Smooth muscle cell (in vitro differentiated cells): Measurements from ENCODE around the gene RBM3. TPM values are rescaled to one million over a fixed set of nuclear protein-coding genes. Genes with fewer than 3 reads are reported as not detected.

Experiments
- DNase-seq: peaks from one replicate; lab custom pipeline; 2025; ENCODE audit not compliant: unreplicated experiment; lab: John Stamatoyannopoulos, UW
- H2AFZ ChIP-seq: fragments of 200-600 bp; sonication (generic); 2 replicates; pipeline ENCODE4 v1.6.0; 2016; ENCODE audit warnings: antibody characterized with exemption, low read depth, mild to moderate bottlenecking
- H3F3A ChIP-seq: fragments of 200-600 bp; sonication (generic); 2 replicates; pipeline ENCODE4 v1.6.0; 2017; ENCODE audit warnings: antibody characterized with exemption, low read depth
- H3K27ac ChIP-seq: fragments of 200-600 bp; sonication (generic); 2 replicates; pipeline ENCODE4 v1.5.1; 2016; ENCODE audit warnings: low read depth, mild to moderate bottlenecking
- H3K27me3 ChIP-seq: fragments of 200-600 bp; sonication (generic); 2 replicates; pipeline ENCODE4 v1.6.1; 2016; ENCODE audit warnings: low read depth, mild to moderate bottlenecking
- H3K36me3 ChIP-seq: fragments of 200-600 bp; sonication (generic); 2 replicates; pipeline ENCODE4 v1.5.1; 2016; ENCODE audit warnings: low read depth
- H3K4me1 ChIP-seq: fragments of 200-600 bp; sonication (generic); 2 replicates; pipeline ENCODE4 v1.5.1; 2016; ENCODE audit warnings: low read depth
- H3K4me2 ChIP-seq: fragments of 200-600 bp; sonication (generic); 2 replicates; pipeline ENCODE4 v1.6.0; 2016; ENCODE audit warnings: mild to moderate bottlenecking
- H3K4me3 ChIP-seq: fragments of 200-600 bp; sonication (generic); 2 replicates; pipeline ENCODE4 v1.5.1; 2016; ENCODE audit warnings: mild to moderate bottlenecking
- H3K79me2 ChIP-seq: fragments of 200-600 bp; sonication (generic); 2 replicates; pipeline ENCODE4 v1.6.0; 2016; ENCODE audit warnings: low read depth, mild to moderate bottlenecking
- H3K9ac ChIP-seq: fragments of 200-600 bp; sonication (generic); 2 replicates; pipeline ENCODE4 v1.6.0; 2016; ENCODE audit warnings: low read depth
- H3K9me3 ChIP-seq: fragments of 200-600 bp; sonication (generic); replicated peaks from 2 replicates; pipeline ENCODE4 v1.5.1; 2016; ENCODE audit warnings: low read depth
- H4K20me1 ChIP-seq: fragments of 200-600 bp; sonication (generic); 2 replicates; pipeline ENCODE4 v1.6.0; 2016; ENCODE audit warnings: low read depth
- CTCF ChIP-seq: fragments of 200-600 bp; sonication (generic); IDR thresholded peaks from 2 replicates; pipeline ENCODE4 v1.5.1; 2017; ENCODE audit warnings: borderline replicate concordance, mild to moderate bottlenecking, antibody characterized with exemption; ENCODE audit not compliant: insufficient read depth, poor library complexity, severe bottlenecking
- WGBS: methylation state at CpG from one replicate; pipeline ENCODE4 v1.1.7; 2016; ENCODE audit warnings: low lambda C conversion rate; 5-methylcytosine and 5-hydroxymethylcytosine counted together
- polyA plus RNA-seq: library from polyadenylated mRNA; unstranded; fragments of >200 nt; fragmentation: Nextera tagmentation; extraction: Ambion mirVana; gene quantifications from 2 replicates; pipeline ENCODE4 v1.2.1, GENCODE V29; 2016
- small RNA-seq: library from RNA; depleted of rRNA; stranded (forward); fragments of <200 nt; gene quantifications from one replicate; pipeline ENCODE3, GENCODE V24; 2014
- total RNA-seq: library from RNA; depleted of rRNA; stranded (reverse); fragments of >200 nt; gene quantifications from 2 replicates; pipeline ENCODE4 v1.2.3, GENCODE V29; 2014

Gene RBM3
- total and polyA plus RNA-seq, 2 experiments from 2014 or later = 110 to 111 TPM

- 68% methylated on average over 8 of the region's 8 CpGs for WGBS
- H3K9ac ChIP-seq = no peak overlapping the region
- H3K36me3 ChIP-seq = no peaks in the 10 kb centered on the region
- H3K4me2 ChIP-seq = no peak overlapping the region
- H3K4me3 ChIP-seq = no peak overlapping the region
- no peak for TF ChIP-seq CTCF
- H3K27me3 ChIP-seq = no peaks in the 10 kb centered on the region
- no peak for DNase-seq
- H2AFZ ChIP-seq = no peak overlapping the region
- H3K79me2 ChIP-seq = no peaks in the 10 kb centered on the region
- no peaks in the 10 kb centered on the region for H3K4me1 ChIP-seq
- no peaks in the 10 kb centered on the region for H3F3A ChIP-seq
- no peaks in the 10 kb centered on the region for H3K9me3 ChIP-seq
- H4K20me1 ChIP-seq = no peaks in the 10 kb centered on the region
- H3K27ac ChIP-seq = no peak overlapping the region
Observed at GRCh38 chrX:48617542-48618340, 43.5 kb downstream of the RBM3 start.

- H3K79me2 ChIP-seq = no peaks in the 10 kb centered on the region
- TF ChIP-seq CTCF = no peak
- no peak overlapping the region for H3K4me2 ChIP-seq
- no peaks in the 10 kb centered on the region for H3K36me3 ChIP-seq
- no peaks in the 10 kb centered on the region for H4K20me1 ChIP-seq
- DNase-seq = no peak
- no peak overlapping the region for H3K9ac ChIP-seq
- H3K27me3 ChIP-seq = no peaks in the 10 kb centered on the region
- H3K4me1 ChIP-seq = no peaks in the 10 kb centered on the region
- no peak overlapping the region for H2AFZ ChIP-seq
- H3K9me3 ChIP-seq = no peaks in the 10 kb centered on the region
- WGBS = 77% methylated on average over 5 of the region's 5 CpGs
- no peak overlapping the region for H3K4me3 ChIP-seq
- no peaks in the 10 kb centered on the region for H3F3A ChIP-seq
- H3K27ac ChIP-seq = no peak overlapping the region
Observed at GRCh38 chrX:48626401-48627298, 52.4 kb downstream of the RBM3 start.

Small RNA genes within 50 kb of the gene (small RNA-seq; reads per million reads assigned to genes)
- gene MRPL32P1 = not detected

Other genes starting within 250 kb of the RBM3 start
- not detected in 2 replicates for gene SSX3, start 217.8 kb upstream of the RBM3 start, total RNA-seq
- gene SSX3, start 217.8 kb upstream of the RBM3 start, polyA plus RNA-seq = not detected in 2 replicates
- not detected in 2 replicates for gene SSX4, start 190.9 kb upstream of the RBM3 start, total RNA-seq
- not detected in 2 replicates for gene SSX4, start 190.9 kb upstream of the RBM3 start, polyA plus RNA-seq
- gene SSX4B, start 162.5 kb upstream of the RBM3 start, total RNA-seq = not detected in 2 replicates
- gene SSX4B, start 162.5 kb upstream of the RBM3 start, polyA plus RNA-seq = not detected in 2 replicates
- 69.4 and 79.0 TPM in 2 replicates for gene SLC38A5, start 104.2 kb upstream of the RBM3 start, total RNA-seq
- 68.7 and 88.7 TPM in 2 replicates for gene SLC38A5, start 104.2 kb upstream of the RBM3 start, polyA plus RNA-seq
- gene FTSJ1, start 98.3 kb upstream of the RBM3 start, total RNA-seq = 60.6 and 78.9 TPM in 2 replicates
- 80.8 and 82.4 TPM in 2 replicates for gene FTSJ1, start 98.3 kb upstream of the RBM3 start, polyA plus RNA-seq
- 25.1 and 25.5 TPM in 2 replicates for gene PORCN, start 65.5 kb upstream of the RBM3 start, total RNA-seq
- 14.8 and 23.2 TPM in 2 replicates for gene PORCN, start 65.5 kb upstream of the RBM3 start, polyA plus RNA-seq
- 49.1 and 63.0 TPM in 2 replicates for gene EBP, start 52.7 kb upstream of the RBM3 start, total RNA-seq
- 85.5 and 99.8 TPM in 2 replicates for gene EBP, start 52.7 kb upstream of the RBM3 start, polyA plus RNA-seq
- 3.8 and 4.5 TPM in 2 replicates for gene TBC1D25, start 34.8 kb upstream of the RBM3 start, total RNA-seq
- 9.7 and 9.8 TPM in 2 replicates for gene TBC1D25, start 34.8 kb upstream of the RBM3 start, polyA plus RNA-seq
- gene WDR13, start 23.0 kb downstream of the RBM3 start, total RNA-seq = 46.9 and 55.3 TPM in 2 replicates
- gene WDR13, start 23.0 kb downstream of the RBM3 start, polyA plus RNA-seq = 113 and 133 TPM in 2 replicates
- gene WAS, start 109.3 kb downstream of the RBM3 start, total RNA-seq = 0.54 and 2.5 TPM in 2 replicates
- gene WAS, start 109.3 kb downstream of the RBM3 start, polyA plus RNA-seq = 0.15 and 0.24 TPM in 2 replicates
- 2.6 and 2.7 TPM in 2 replicates for gene SUV39H1, start 122.2 kb downstream of the RBM3 start, total RNA-seq
- 5.6 and 7.7 TPM in 2 replicates for gene SUV39H1, start 122.2 kb downstream of the RBM3 start, polyA plus RNA-seq
- gene GLOD5, start 187.3 kb downstream of the RBM3 start, total RNA-seq = not detected in 2 replicates
- gene GLOD5, start 187.3 kb downstream of the RBM3 start, polyA plus RNA-seq = not detected in 2 replicates
- not detected in 2 replicates for gene GATA1, start 212.1 kb downstream of the RBM3 start, total RNA-seq
- not detected in 2 replicates for gene GATA1, start 212.1 kb downstream of the RBM3 start, polyA plus RNA-seq
- gene HDAC6, start 227.6 kb downstream of the RBM3 start, total RNA-seq = 46.0 and 76.1 TPM in 2 replicates
- 68.9 and 71.3 TPM in 2 replicates for gene HDAC6, start 227.6 kb downstream of the RBM3 start, polyA plus RNA-seq